HepG2 (cell line): ENCODE data around the gene FMNL2. TPM values are rescaled to one million over a fixed set of nuclear protein-coding genes. Genes with fewer than 3 reads are reported as not detected.

Experiments
- EHMT2 ChIP-seq: fragments of 200-600 bp; sonication (generic); IDR thresholded peaks from 2 replicates; pipeline ENCODE4 v1.7.0; 2017; ENCODE audit warnings: antibody characterized with exemption, low read depth, low read length, borderline replicate concordance
- GABPB1 ChIP-seq: IDR thresholded peaks from 2 replicates; pipeline ENCODE4 v1.6.1; 2016; ENCODE audit warnings: mild to moderate bottlenecking, missing genetic modification reagents, moderate library complexity, missing compliant biosample characterization
- GZF1 ChIP-seq: sonication (generic); formaldehyde crosslinking; IDR thresholded peaks from 2 replicates; pipeline ENCODE4 v1.5.1; 2020; ENCODE audit warnings: mild to moderate bottlenecking, missing genetic modification reagents
- HOXA5 ChIP-seq: sonication (generic); formaldehyde crosslinking; IDR thresholded peaks from 2 replicates; pipeline ENCODE4 v1.4.0; 2020; ENCODE audit warnings: missing genetic modification reagents
- KLF16 ChIP-seq, 2 experiments: sonication (generic) in 1 of 2; formaldehyde crosslinking in 1 of 2; IDR thresholded peaks; 2 replicates each; pipeline versions ENCODE4 v1.6.1 to v1.8.0; 2016 to 2023; ENCODE audit warnings: missing genetic modification reagents in 2 of 2, missing compliant biosample characterization in 1 of 2
- MYNN ChIP-seq: sonication (generic); formaldehyde crosslinking; IDR thresholded peaks from 2 replicates; pipeline ENCODE4 v1.4.0; 2020; ENCODE audit warnings: mild to moderate bottlenecking, low read depth, missing genetic modification reagents
- SRSF1 ChIP-seq: fragments of 200-400 bp; formaldehyde crosslinking; optimal IDR thresholded peaks from 2 replicates; pipeline ENCODE3; 2017; ENCODE audit warnings: mild to moderate bottlenecking, low read depth, low read length, moderate library complexity
- TERF1 ChIP-seq: sonication (generic); formaldehyde crosslinking; IDR thresholded peaks from 2 replicates; pipeline ENCODE4 v1.8.0; 2022; ENCODE audit warnings: mild to moderate bottlenecking, missing genetic modification reagents, moderate library complexity
- ZFAT ChIP-seq: sonication (generic); formaldehyde crosslinking; conservative IDR thresholded peaks from 2 replicates; pipeline ENCODE4 v1.8.1; 2023; ENCODE audit warnings: missing genetic modification reagents, inconsistent platforms
- ZFP36 ChIP-seq: fragments of 150-350 bp; IDR thresholded peaks from 2 replicates; pipeline ENCODE4 v1.6.1; 2018; ENCODE audit warnings: borderline replicate concordance, low read length, low read depth; ENCODE audit not compliant: partially characterized antibody
- ZIK1 ChIP-seq: sonication (generic); formaldehyde crosslinking; IDR thresholded peaks from 2 replicates; pipeline ENCODE4 v1.5.0; 2020; ENCODE audit warnings: mild to moderate bottlenecking, low read depth, missing genetic modification reagents, borderline replicate concordance
- ZNF10 ChIP-seq: sonication (generic); formaldehyde crosslinking; IDR thresholded peaks from 2 replicates; pipeline ENCODE4 v1.4.0; 2020; ENCODE audit warnings: mild to moderate bottlenecking, low read depth, missing genetic modification reagents, borderline replicate concordance
- ZNF263 ChIP-seq: sonication (generic); formaldehyde crosslinking; IDR thresholded peaks from 2 replicates; pipeline ENCODE4 v1.4.0; 2020; ENCODE audit warnings: missing genetic modification reagents
- ZNF549 ChIP-seq: sonication (generic); formaldehyde crosslinking; IDR thresholded peaks from 2 replicates; pipeline ENCODE4 v1.5.0; 2020; ENCODE audit warnings: missing genetic modification reagents
- ZNF780A ChIP-seq: sonication (generic); formaldehyde crosslinking; IDR thresholded peaks from 2 replicates; pipeline ENCODE4 v1.8.0; 2022; ENCODE audit warnings: mild to moderate bottlenecking, missing genetic modification reagents, moderate library complexity
- polyA plus RNA-seq, 8 experiments: library from polyadenylated mRNA; depleted of rRNA in 3 of 8; stranded (reverse) in 7 of 8; unstranded in 1 of 8; fragments of >200 nt; fragmentation: Illumina TruSeq in 4 of 8; extraction: Trizol in 4 of 8; gene quantifications; 2 replicates each; pipeline versions ENCODE4 v1.2.1 to v1.2.3, GENCODE V29; 2011 to 2016; ENCODE audit warnings: low read depth in 4 of 8, missing spikeins in 1 of 8, mixed read lengths in 1 of 8; ENCODE audit not compliant: insufficient read depth in 1 of 8
- total RNA-seq, 5 experiments: library from RNA; depleted of rRNA; stranded (reverse); fragments of >200 nt; fragmentation: Illumina TruSeq; extraction: Trizol; gene quantifications; 2 replicates each; pipeline ENCODE4 v1.2.3, GENCODE V29; 2016; ENCODE audit warnings: low read depth in 1 of 5
- TF ChIP-seq, protein P1 (sequence below): sonication (generic); formaldehyde crosslinking; IDR thresholded peaks from 2 replicates; pipeline ENCODE4 v1.5.1; 2020; ENCODE audit warnings: mild to moderate bottlenecking, missing genetic modification reagents
- TF ChIP-seq, protein P2 (sequence below): sonication (generic); formaldehyde crosslinking; IDR thresholded peaks from 2 replicates; pipeline ENCODE4 v1.8.1; 2023; ENCODE audit warnings: mild to moderate bottlenecking, inconsistent platforms, moderate library complexity, missing genetic modification reagents, borderline replicate concordance
- TF ChIP-seq, protein P3 (sequence below): sonication (generic); formaldehyde crosslinking; IDR thresholded peaks from 2 replicates; pipeline ENCODE4 v1.5.1; 2020; ENCODE audit warnings: mild to moderate bottlenecking, moderate library complexity, missing genetic modification reagents
- TF ChIP-seq, protein P4 (sequence below): IDR thresholded peaks from 2 replicates; pipeline ENCODE4 v1.6.1; 2012; ENCODE audit warnings: low read length, improper control_type of control experiment

FMNL2 gene
- total and polyA plus RNA-seq, 2 of the 13 experiments (the other 11 are each of a cell fraction or from before 2014, with no cell fraction given), result 66.5 to 67.7 TPM

GRCh38 chr2:152410165-152410597 is 75.2 kb downstream of the FMNL2 start (continued):
- TF ChIP-seq TERF1 (CRISPR knock-in tag) (no peak), KLF16 (CRISPR knock-in tag; IDR thresholded peaks at IDR 0.05) (peak in 1 of 2 experiments; percentile 95; a peak in 2 of 4 replicates), ZIK1 (CRISPR knock-in tag) (peak; percentile 87; the same call in 1 of the 2 replicates), ZNF263 (CRISPR knock-in tag) (no peak), ZNF780A (CRISPR knock-in tag) (no peak), HOXA5 (CRISPR knock-in tag) (peak; percentile 89), ZNF10 (CRISPR knock-in tag) (no peak), GZF1 (CRISPR knock-in tag) (no peak; the same call in 1 of the 2 replicates), GABPB1 (peak; percentile 63; the same call in 1 of the 2 replicates), ZNF549 (no peak), MYNN (CRISPR knock-in tag) (peak; percentile 73; the same call in 1 of the 2 replicates), EHMT2 (peak; percentile 81; the same call in 1 of the 2 replicates), ZFAT (CRISPR knock-in tag) (no peak), ZFP36 (no peak), SRSF1 (no peak)
- TF ChIP-seq, protein P1, sequence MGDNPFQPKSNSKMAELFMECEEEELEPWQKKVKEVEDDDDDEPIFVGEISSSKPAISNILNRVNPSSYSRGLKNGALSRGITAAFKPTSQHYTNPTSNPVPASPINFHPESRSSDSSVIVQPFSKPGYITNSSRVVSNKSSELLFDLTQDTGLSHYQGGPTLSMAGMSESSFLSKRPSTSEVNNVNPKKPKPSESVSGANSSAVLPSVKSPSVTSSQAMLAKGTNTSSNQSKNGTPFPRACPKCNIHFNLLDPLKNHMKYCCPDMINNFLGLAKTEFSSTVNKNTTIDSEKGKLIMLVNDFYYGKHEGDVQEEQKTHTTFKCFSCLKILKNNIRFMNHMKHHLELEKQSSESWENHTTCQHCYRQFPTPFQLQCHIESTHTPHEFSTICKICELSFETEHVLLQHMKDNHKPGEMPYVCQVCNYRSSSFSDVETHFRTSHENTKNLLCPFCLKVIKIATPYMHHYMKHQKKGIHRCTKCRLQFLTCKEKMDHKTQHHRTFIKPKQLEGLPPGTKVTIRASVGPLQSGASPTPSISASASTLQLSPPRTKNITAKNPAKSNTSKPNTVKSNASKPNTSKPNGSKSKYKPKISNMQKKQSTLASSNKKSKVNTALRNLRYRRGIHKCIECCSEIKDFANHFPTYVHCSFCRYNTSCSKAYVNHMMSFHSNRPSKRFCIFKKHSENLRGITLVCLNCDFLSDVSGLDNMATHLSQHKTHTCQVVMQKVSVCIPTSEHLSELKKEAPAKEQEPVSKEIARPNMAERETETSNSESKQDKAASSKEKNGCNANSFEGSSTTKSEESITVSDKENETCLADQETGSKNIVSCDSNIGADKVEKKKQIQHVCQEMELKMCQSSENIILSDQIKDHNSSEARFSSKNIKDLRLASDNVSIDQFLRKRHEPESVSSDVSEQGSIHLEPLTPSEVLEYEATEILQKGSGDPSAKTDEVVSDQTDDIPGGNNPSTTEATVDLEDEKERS, result peak; percentile 85
- TF ChIP-seq, protein P2, sequence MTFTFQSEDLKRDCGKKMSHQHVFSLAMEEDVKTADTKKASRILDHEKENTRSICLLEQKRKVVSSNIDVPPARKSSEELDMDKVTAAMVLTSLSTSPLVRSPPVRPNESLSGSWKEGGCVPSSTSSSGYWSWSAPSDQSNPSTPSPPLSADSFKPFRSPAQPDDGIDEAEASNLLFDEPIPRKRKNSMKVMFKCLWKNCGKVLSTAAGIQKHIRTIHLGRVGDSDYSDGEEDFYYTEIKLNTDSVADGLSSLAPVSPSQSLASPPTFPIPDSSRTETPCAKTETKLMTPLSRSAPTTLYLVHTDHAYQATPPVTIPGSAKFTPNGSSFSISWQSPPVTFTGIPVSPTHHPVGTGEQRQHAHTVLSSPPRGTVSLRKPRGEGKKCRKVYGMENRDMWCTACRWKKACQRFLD (CRISPR knock-in tag), result no peak
- TF ChIP-seq, protein P3, sequence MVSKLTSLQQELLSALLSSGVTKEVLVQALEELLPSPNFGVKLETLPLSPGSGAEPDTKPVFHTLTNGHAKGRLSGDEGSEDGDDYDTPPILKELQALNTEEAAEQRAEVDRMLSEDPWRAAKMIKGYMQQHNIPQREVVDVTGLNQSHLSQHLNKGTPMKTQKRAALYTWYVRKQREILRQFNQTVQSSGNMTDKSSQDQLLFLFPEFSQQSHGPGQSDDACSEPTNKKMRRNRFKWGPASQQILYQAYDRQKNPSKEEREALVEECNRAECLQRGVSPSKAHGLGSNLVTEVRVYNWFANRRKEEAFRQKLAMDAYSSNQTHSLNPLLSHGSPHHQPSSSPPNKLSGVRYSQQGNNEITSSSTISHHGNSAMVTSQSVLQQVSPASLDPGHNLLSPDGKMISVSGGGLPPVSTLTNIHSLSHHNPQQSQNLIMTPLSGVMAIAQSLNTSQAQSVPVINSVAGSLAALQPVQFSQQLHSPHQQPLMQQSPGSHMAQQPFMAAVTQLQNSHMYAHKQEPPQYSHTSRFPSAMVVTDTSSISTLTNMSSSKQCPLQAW (CRISPR knock-in tag), result peak; percentile 94; the same call in 1 of the 2 replicates
- TF ChIP-seq, protein P4, sequence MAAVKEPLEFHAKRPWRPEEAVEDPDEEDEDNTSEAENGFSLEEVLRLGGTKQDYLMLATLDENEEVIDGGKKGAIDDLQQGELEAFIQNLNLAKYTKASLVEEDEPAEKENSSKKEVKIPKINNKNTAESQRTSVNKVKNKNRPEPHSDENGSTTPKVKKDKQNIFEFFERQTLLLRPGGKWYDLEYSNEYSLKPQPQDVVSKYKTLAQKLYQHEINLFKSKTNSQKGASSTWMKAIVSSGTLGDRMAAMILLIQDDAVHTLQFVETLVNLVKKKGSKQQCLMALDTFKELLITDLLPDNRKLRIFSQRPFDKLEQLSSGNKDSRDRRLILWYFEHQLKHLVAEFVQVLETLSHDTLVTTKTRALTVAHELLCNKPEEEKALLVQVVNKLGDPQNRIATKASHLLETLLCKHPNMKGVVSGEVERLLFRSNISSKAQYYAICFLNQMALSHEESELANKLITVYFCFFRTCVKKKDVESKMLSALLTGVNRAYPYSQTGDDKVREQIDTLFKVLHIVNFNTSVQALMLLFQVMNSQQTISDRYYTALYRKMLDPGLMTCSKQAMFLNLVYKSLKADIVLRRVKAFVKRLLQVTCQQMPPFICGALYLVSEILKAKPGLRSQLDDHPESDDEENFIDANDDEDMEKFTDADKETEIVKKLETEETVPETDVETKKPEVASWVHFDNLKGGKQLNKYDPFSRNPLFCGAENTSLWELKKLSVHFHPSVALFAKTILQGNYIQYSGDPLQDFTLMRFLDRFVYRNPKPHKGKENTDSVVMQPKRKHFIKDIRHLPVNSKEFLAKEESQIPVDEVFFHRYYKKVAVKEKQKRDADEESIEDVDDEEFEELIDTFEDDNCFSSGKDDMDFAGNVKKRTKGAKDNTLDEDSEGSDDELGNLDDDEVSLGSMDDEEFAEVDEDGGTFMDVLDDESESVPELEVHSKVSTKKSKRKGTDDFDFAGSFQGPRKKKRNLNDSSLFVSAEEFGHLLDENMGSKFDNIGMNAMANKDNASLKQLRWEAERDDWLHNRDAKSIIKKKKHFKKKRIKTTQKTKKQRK, result no peak
